Suppressor macrophage treated with lipopolysaccharide for 1 hour (primary cell): ENCODE data around the gene KRTAP21-3.
"Not testable (repeated sequence)": the region's sequence is repeated elsewhere in the genome, so short reads cannot be mapped to it uniquely, and the experiment has no call there.

ENCODE experiments used
- DNase-seq, 3 donors: peaks; one replicate each; pipeline ENCODE4 v3.0.0-alpha.2; 2020 to 2022

The KRTAP21-3 gene

GRCh38 chr21:30718239-30718909 is at the start of gene KRTAP21-3:
Gene KRTAP21-3, minus strand, starts transcription at chr21:30718777. Its CDS starts 18 bp downstream, at chr21:30718759.
- DNase-seq: no peak

GRCh38 chr21:30760776-30761175 is 42.2 kb upstream of the KRTAP21-3 start:
- no peak for DNase-seq

DNA sequence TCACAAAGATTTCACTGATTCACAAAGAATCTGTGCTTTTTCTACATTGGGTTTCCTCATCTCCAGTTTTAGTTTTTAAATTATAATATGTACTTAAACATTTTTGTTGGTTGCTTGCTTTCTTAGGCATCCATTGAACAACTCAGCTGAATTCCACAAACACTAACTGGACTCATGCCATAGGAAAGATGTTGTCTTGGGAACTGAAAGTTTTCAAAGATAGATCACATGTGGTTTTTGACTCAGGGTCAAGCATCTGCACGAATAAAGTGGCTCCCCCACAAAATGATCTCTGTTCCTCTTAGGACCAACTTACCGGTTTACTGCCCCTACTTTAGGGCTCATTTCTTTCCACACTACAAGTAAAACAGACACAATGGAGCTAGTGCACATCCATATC is 39.7 kb upstream of the KRTAP21-3 start:
- DNase-seq: no peak

- not testable (repeated sequence) for DNase-seq
Measured at GRCh38 chr21:30755328-30755727, 36.8 kb upstream of the KRTAP21-3 start, which contains the start of gene KRTAP21-1. Gene KRTAP21-1, minus strand, starts transcription at chr21:30755428. Its CDS starts 50 bp downstream, at chr21:30755378.

DNA sequence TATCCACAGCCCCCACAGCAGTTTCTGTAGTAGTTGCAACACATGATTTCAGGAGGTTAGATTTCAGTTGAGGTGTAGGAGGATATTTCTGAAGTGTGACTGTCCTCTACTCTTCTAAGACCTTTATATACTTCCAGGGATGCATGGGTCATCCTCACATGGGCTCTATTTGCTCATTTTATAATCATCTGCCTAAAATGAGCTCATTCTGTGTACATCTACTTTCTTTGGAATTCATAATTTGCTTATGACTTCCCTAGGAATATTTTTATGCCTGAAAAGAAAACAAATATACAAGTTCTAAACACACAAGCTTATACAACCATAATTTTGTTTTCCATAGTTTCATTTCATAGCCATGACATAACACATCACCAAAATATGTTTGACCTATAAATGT is 28.6 kb upstream of the KRTAP21-3 start, which contains the start of gene KRTAP21-2:
TSS of gene KRTAP21-2 (minus strand) at position 101 of the 400 bp plus-strand sequence. CDS start at position 44, 57 bp downstream.
- no peak for DNase-seq

- DNase-seq: no peak
Measured at GRCh38 chr21:30740462-30740861, 21.9 kb upstream of the KRTAP21-3 start.

- DNase-seq: no peak
Measured at GRCh38 chr21:30733026-30733425, 14.4 kb upstream of the KRTAP21-3 start.

GRCh38 chr21:30726726-30727125 is 8.1 kb upstream of the KRTAP21-3 start:
- no peak for DNase-seq

DNA sequence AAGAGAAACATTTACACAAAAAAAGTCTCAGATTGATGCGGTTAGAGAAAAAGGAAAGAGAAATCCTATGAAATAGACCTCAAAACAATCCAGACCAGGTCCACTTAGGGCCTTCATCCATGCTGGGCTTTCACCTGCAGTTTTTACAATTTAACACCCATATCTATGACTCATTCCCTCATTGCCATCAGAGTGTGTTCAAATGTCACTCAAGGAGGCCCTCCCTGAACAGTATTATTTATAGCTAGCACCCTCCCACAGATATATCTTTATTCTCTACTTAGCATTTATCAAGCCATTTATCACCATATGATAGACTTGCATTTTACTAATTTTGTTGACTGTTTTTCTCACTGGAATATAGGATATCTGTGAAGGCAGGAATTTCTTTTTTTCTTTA is 824 bp upstream of the KRTAP21-3 start:
- DNase-seq: no peak

DNA sequence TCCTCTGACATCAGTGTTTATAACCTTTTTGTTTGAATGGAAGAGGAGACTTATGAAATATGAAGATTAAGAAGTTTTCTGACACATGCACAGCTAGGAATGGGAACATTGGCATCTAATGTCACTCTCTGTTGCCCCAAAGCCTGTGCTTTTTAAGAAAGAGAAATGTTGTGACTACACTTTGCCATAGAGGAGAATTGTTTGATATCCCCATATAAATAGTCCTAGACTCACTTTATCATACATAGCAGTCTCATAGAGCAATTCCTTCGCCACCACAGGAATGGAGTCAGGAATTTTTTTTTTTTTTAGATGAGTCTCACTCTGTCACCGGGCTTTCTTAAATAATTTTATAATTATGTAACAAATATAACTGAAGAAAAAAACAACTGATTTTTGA is 1.5 kb downstream of the KRTAP21-3 start:
- no peak for DNase-seq

GRCh38 chr21:30714946-30715345 is 3.6 kb downstream of the KRTAP21-3 start:
- DNase-seq: no peak

GRCh38 chr21:30714456-30714855 is 4.1 kb downstream of the KRTAP21-3 start:
- DNase-seq: no peak

DNA sequence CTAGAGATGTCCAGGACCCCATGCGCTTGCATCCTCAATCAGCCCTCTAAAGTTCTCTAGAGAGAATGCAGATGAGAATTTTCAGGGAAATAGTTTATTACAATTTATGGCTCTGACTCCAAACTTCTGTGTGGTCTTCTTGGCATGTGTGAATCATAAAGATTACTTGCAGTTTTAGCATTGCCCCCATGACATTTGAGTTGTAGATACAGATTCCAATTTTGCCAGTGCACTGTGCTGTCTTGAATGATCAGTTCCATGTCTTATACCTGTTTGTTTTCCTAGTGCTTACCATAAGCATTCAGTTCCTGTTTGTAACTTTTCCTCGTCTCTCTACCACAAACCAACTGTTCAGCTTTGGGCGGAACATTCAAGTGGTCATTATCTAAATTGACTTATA is 4.8 kb downstream of the KRTAP21-3 start:
- no peak for DNase-seq

- DNase-seq: peak in 2 of 3 donors; percentile 0
Measured at GRCh38 chr21:30710499-30710898, 8.1 kb downstream of the KRTAP21-3 start.

DNA sequence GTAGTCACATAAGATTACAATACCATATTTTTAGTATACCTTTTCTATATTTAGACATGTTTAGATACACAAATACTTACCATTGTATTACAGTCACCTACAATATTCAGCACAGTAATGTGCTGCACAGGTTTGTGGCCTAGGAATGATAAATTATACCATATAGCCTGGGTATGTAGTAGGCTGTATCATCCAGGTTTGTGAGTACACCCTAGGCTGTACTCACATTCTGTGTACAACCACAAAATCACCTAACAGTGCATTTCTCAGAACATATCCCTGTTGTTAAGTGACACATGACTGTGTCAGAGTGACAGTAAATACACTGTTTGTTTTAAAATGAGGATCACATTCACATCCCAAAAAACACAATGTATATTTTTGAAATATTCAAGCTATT is 11.2 kb downstream of the KRTAP21-3 start:
- no peak for DNase-seq

GRCh38 chr21:30695956-30696355 is 22.6 kb downstream of the KRTAP21-3 start:
- DNase-seq: no peak

- no peak for DNase-seq
Measured at GRCh38 chr21:30689822-30690221, 28.8 kb downstream of the KRTAP21-3 start.

GRCh38 chr21:30684506-30684905 is 34.1 kb downstream of the KRTAP21-3 start:
- no peak for DNase-seq

GRCh38 chr21:30680586-30680985 is 38.0 kb downstream of the KRTAP21-3 start:
- no peak for DNase-seq

- DNase-seq: no peak
Measured at GRCh38 chr21:30676737-30677136, 41.8 kb downstream of the KRTAP21-3 start.

- DNase-seq: no peak
Measured at GRCh38 chr21:30674312-30674711, 44.3 kb downstream of the KRTAP21-3 start.

DNA sequence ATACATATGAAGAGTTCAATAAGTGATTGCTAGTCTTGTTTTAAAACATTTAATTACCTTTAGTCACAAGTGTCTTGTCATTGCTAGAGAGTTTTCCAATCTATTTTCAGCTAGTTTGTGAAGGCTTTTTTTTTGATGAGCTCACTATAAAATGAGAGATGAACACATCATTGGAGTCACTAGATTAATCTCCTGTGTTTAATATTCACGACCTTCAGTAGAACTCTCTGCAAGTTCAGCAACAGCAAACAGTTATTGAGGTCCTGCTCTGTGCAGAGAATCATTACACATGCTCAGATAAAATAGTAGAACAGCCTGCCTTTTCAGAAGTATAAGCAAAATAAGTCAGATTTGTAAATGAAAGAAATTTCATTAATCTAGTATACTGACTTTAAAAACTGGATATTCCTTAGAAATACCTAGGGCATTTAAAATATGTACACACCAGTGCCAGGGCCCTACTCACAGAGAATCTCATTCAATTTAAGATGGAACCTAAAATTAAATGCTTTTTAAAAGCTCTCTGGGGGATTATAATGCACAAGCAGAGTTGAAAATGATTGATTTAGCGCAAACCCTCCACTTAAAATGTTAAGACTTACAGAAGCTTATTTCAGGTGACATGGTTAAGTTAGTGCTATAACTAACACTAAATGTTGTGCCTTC is 45.5 kb downstream of the KRTAP21-3 start:
- DNase-seq: no peak

DNA sequence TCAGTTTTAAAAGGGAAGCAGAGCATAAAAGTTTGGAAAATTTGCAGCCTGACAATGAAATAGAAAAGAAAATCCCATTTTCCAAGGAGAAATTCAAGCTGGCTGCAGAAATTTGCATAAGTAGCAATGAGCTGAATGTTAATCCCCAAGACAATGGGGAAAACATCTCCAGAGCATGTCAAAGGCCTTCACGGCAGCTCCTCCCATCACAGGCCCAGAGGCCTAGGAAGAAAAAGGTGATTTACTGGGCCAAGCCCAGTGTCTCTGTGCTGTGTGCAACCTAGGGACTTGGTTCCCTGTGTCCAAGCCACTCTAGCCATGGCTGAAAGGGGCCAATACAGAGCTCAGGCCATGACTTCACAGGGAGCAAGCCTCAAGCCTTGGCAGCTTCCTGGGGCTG is 49.8 kb downstream of the KRTAP21-3 start:
- DNase-seq: no peak
